ENCODE results near the gene ANGPT4. TPM values are rescaled to one million over a fixed set of nuclear protein-coding genes. Genes with fewer than 3 reads are reported as not detected.

The ANGPT4 gene
- total RNA-seq, 1 donor from 2014 or later = not detected

GRCh38 chr20:916825-917224, 691 bp upstream of the ANGPT4 start:
- ChIA-PET CTCF (no interaction called here), POLR2A (no interaction called here)
- no peak for ATAC-seq (ENCODE audit: low read depth)
- Mint-ChIP-seq H3K9me3 (peaks cover 2% of the 10 kb centered on the region), H3K36me3 (ENCODE audit: low read depth) (no peaks in the 10 kb centered on the region), H3K4me3 (no peak overlapping the region), H3K27ac (no peak overlapping the region), H3K27me3 (peaks cover 26% of the 10 kb centered on the region), H3K4me1 (no peaks in the 10 kb centered on the region)
- no peak for DNase-seq
- TF ChIP-seq, protein P1, sequence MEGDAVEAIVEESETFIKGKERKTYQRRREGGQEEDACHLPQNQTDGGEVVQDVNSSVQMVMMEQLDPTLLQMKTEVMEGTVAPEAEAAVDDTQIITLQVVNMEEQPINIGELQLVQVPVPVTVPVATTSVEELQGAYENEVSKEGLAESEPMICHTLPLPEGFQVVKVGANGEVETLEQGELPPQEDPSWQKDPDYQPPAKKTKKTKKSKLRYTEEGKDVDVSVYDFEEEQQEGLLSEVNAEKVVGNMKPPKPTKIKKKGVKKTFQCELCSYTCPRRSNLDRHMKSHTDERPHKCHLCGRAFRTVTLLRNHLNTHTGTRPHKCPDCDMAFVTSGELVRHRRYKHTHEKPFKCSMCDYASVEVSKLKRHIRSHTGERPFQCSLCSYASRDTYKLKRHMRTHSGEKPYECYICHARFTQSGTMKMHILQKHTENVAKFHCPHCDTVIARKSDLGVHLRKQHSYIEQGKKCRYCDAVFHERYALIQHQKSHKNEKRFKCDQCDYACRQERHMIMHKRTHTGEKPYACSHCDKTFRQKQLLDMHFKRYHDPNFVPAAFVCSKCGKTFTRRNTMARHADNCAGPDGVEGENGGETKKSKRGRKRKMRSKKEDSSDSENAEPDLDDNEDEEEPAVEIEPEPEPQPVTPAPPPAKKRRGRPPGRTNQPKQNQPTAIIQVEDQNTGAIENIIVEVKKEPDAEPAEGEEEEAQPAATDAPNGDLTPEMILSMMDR (IDR thresholded peaks at IDR 0.05) = no peak
- intact Hi-C loops (cut with micrococcal nuclease) = no loop called here

- Mint-ChIP-seq H3K27me3 (peaks cover 26% of the 10 kb centered on the region), H3K36me3 (ENCODE audit: low read depth) (no peaks in the 10 kb centered on the region), H3K9me3 (no peaks in the 10 kb centered on the region), H3K27ac (no peak overlapping the region), H3K4me1 (no peaks in the 10 kb centered on the region), H3K4me3 (no peak overlapping the region)
- intact Hi-C loops (cut with micrococcal nuclease) = no loop called here
- CTCF ChIA-PET = no interaction called here
- POLR2A ChIA-PET = no interaction called here
- TF ChIP-seq, protein P1 (IDR thresholded peaks at IDR 0.05) = no peak
- ATAC-seq (ENCODE audit: low read depth) = no peak
- no peak for DNase-seq
These were observed 1.2 kb downstream of the ANGPT4 start for GRCh38 chr20:914727-915498.

DNA sequence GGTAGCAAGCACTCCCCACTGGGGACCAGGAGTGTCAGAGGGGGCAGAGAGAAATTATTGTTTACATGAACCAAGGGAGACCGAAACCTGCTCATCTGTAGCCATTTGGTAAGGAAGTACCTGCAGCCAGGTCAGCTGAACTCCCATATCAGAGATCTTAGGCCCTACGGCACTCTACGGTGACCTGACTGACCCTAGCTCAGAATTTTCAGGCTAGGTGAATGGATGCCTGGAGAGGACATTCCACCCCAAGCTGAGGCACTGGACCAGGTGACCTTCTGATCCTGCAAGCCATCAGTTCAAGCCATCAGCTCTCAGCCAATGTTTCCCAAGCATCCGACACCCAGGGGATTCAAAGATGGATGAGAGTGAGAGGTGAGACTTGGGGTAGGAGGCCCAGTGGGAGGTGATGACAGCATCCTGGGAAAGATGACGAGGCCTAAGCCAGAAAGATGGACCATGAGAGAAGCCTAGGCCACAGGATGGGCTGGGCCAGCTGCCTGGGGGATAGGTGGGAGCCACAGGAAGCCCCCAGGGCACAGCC, 2.8 kb downstream of the ANGPT4 start:
- ChIA-PET CTCF (no interaction called here), POLR2A (no interaction called here)
- intact Hi-C loops (cut with micrococcal nuclease) = no loop called here
- no peak overlapping the region for H3K4me3 Mint-ChIP-seq
- H3K36me3 Mint-ChIP-seq (ENCODE audit: low read depth) = no peaks in the 10 kb centered on the region
- ATAC-seq (ENCODE audit: low read depth) (no peak), DNase-seq (no peak)
- peaks cover 26% of the 10 kb centered on the region for H3K27me3 Mint-ChIP-seq
- H3K9me3 Mint-ChIP-seq = no peaks in the 10 kb centered on the region
- H3K27ac Mint-ChIP-seq = no peak overlapping the region
- TF ChIP-seq, protein P1 (IDR thresholded peaks at IDR 0.05) = no peak
- no peaks in the 10 kb centered on the region for H3K4me1 Mint-ChIP-seq

- intact Hi-C loops (cut with micrococcal nuclease) = no loop called here
- no peaks in the 10 kb centered on the region for H3K36me3 Mint-ChIP-seq (ENCODE audit: low read depth)
- TF ChIP-seq, protein P1 (IDR thresholded peaks at IDR 0.05) = no peak
- H3K4me3 Mint-ChIP-seq = no peak overlapping the region
- no peak overlapping the region for H3K27ac Mint-ChIP-seq
- DNase-seq (no peak), ATAC-seq (ENCODE audit: low read depth) (no peak)
- ChIA-PET CTCF (interaction anchor here (0.7 to 1.0 kb wide), 2 partner anchors 44 to 93 kb away, joined by 3 read pairs; no protein-coding TSS in a partner anchor), POLR2A (no interaction called here)
- H3K4me1 Mint-ChIP-seq = no peaks in the 10 kb centered on the region
- peaks cover 24% of the 10 kb centered on the region for H3K27me3 Mint-ChIP-seq
- no peaks in the 10 kb centered on the region for H3K9me3 Mint-ChIP-seq
These were observed 4.1 kb downstream of the ANGPT4 start for GRCh38 chr20:911882-912600.
